Activated CD4-positive, alpha-beta T cell treated with anti-CD3 and anti-CD28 coated beads, Interleukin-2, amount 50 U/mL, for 16 hours (primary cell): ENCODE data around the gene OR56A3.
A peak's percentile ranks its signal among the peaks of the same experiment; 100 is the strongest.
"Not testable (repeated sequence)": the region's sequence is repeated elsewhere in the genome, so short reads cannot be mapped to it uniquely, and the experiment has no call there.

Experiments
- DNase-seq: peaks from one replicate; pipeline ENCODE4 v3.0.0-alpha.2; 2020

OR56A3 gene, protein sequence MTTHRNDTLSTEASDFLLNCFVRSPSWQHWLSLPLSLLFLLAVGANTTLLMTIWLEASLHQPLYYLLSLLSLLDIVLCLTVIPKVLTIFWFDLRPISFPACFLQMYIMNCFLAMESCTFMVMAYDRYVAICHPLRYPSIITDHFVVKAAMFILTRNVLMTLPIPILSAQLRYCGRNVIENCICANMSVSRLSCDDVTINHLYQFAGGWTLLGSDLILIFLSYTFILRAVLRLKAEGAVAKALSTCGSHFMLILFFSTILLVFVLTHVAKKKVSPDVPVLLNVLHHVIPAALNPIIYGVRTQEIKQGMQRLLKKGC

GRCh38 chr11:5941951-5942350 is at the start of gene OR56A3:
OR56A3 (plus strand) TSS chr11:5942251; CDS start chr11:5947347, 5,096 bp downstream.
- no peak for DNase-seq

- no peak for DNase-seq
Measured at GRCh38 chr11:5892908-5893307, 49.1 kb upstream of the OR56A3 start, which contains the start of gene OR52E5. OR52E5 (plus strand) TSS chr11:5893208; CDS start chr11:5900777, 7,569 bp downstream.

- no peak for DNase-seq
Measured at GRCh38 chr11:5899534-5899933, 42.5 kb upstream of the OR56A3 start.

GRCh38 chr11:5910540-5910939 is 31.5 kb upstream of the OR56A3 start:
- no peak for DNase-seq

GRCh38 chr11:5922749-5923426 is 19.2 kb upstream of the OR56A3 start:
- peak; percentile 74 for DNase-seq

DNA sequence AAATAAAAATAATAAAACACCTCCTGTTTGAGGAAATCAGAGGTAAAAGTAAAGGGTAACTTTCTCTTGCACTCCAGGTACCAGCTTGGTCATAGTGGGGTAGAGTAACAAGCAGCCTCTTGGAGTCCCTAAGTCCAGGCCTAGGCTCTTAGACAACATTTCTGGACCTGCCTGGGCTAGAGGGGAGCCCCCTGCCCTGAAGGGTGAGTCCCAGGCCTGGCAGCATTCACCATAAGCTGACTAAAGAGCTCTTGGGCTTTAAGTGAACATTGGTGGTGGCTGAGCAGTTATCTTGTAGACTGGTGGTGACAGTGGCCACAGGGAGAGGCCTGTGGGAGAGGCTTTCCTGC is 18.6 kb upstream of the OR56A3 start:
- DNase-seq, result no peak

- no peak for DNase-seq
Measured at GRCh38 chr11:5923794-5924193, 18.3 kb upstream of the OR56A3 start.

DNA sequence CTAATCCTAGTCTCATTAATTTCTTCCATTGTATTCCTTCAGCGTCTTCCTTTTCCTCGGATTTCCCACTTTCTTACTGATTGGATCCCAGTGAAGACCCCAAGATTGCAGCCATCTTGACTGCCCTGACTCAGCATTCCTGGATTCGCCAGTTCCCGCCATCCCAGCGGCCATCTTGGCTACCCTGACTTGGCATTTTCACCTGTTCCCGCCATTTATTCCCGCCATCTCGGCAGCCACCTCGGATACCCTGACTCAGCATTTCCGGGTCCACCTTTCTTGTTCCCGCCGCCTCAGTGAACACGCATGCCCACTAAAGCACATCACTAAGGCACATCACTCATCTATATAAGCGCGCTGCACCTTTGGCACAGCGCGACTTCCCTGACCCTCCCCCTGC is 13.8 kb upstream of the OR56A3 start:
- no peak for DNase-seq

DNA sequence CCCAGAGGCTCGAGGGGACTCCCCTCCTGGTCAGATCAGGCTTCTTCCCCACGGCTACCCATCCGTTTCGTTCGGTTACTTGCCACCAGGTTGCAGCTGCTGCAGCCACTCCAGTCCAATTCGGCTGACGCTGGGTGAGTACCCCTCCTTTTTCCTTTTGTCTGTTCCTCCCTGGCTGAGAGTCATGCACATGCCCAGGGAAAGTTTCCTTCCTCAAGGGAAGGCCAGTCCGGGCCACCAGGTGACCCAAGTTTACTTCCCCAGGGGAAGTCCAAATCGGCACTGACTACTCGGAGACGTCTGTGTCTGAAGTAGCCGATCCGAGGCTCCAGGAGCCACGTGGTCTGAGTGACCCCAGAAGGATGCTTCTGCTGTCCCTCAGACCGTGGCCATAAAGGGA is 13.2 kb upstream of the OR56A3 start:
- DNase-seq, result no peak

- no peak for DNase-seq
Measured at GRCh38 chr11:5929571-5930368, 12.3 kb upstream of the OR56A3 start.

DNA sequence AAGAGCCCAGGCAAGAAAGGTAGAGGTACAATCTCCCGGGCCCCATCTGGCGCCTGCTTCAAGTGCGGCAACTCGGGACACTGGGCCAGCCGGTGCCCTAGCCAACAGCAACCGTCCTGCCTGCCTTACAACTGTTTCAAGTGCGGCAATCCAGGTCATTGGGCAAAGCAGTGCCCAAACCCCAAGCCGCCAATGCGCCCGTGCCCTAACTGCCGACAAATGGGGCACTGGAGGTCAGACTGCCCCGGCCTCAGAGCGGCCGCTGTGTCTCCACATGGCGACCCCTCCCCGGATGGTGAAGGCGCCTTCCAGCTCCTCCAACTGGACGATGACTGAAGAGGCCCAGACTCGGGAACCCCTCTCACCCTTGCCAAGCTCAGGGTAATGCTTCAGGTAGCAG is 11.4 kb upstream of the OR56A3 start:
- DNase-seq, result no peak

- DNase-seq, result no peak
Measured at GRCh38 chr11:5931061-5931460, 11.0 kb upstream of the OR56A3 start.

- no peak for DNase-seq
Measured at GRCh38 chr11:5932671-5933070, 9.4 kb upstream of the OR56A3 start.

GRCh38 chr11:5933116-5933515 is 8.9 kb upstream of the OR56A3 start:
- no peak for DNase-seq

DNA sequence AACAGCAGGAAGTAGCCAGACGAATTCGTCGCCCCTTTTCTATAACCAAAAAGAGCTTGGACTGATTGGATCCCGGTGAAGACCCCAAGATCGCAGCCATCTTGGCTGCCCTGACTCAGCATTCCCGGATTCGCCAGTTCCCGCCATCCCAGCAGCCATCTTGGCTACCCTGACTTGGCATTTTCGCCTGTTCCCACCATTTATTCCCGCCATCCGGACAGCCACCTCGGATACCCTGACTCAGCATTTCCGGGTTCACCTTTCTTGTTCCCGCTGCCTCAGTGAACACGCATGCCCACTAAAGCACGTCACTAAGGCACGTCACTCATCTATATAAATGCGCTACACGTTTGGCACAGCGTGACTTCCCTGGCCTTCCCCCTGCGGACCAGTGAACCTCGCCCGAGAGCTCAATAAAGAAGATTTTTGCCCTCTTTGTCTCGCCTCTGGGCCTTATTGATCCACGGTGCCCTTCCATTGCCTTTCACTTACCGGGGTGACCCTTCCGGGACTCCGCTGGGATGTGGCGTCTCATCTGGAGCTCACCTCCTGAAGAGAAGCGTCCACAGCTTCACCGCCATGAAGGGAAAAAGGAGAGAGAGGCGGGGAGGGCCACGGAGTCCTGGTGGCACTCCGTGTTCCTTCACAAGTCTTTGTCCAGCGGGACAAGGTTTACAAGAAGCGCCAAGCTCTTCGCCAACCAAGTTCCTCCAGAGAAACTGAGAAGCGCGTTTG is 4.0 kb upstream of the OR56A3 start:
- DNase-seq, result no peak

GRCh38 chr11:5938603-5938965 is 3.5 kb upstream of the OR56A3 start:
- no peak for DNase-seq

DNA sequence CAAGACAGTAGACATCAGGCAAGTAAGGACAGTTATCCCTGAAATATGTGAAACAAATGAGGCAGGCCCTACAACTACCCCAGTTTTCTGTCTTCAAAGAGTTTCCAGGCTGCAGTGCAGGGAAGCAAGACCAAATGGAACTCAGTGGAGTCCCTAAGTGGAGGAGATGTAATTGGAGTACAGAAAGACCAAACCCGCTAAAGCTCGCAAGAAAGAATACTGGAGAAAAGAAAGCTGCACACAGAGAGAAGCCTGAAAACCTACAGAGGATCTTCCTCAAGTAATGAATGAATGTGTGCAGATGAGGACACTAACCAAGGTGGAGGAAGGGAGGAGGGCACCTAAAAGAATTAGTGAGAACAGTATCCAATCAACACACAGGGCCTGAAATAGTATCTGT is 1.3 kb upstream of the OR56A3 start:
- no peak for DNase-seq

DNA sequence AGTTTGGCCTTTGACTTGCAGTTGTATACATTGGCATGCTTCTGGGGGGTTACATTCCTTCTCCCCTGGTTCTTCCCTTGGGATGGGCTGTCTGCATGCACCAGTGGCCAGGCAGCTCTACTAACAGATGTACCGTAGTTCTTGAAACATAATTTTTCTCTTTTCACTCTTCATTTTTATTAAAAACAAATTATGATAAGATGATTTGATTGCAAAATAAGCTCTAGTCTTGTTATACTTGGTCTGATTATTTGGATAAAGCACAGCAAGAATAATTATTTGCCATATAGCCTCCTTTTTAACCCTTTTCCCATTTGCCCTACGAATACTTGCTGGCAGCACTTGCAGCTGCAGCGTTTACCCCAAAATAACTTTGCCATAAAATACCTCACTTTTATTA is 13.5 kb downstream of the OR56A3 start:
- no peak for DNase-seq

- not testable (repeated sequence) for DNase-seq
Measured at GRCh38 chr11:5960704-5961320, 18.8 kb downstream of the OR56A3 start.

DNA sequence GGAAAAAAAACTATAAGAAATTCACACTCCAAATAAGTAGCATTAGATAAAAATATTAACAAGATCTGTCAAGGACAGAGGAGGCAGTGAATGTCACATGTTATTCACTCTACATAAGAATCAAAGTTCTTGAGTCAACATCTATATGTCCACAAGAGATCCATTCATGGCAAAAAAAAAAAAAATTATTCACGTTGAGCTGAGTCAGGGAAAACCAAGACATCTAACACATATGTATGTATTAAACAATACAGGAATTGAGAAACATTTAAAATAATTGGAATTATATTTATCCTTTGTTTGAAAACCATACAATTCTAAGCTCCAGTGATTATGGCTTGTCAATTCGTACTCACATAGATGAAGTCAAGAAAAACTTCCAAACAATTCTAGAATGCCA is 24.9 kb downstream of the OR56A3 start:
- DNase-seq, result no peak

GRCh38 chr11:5967708-5968107 is 25.7 kb downstream of the OR56A3 start:
- DNase-seq, result no peak

DNA sequence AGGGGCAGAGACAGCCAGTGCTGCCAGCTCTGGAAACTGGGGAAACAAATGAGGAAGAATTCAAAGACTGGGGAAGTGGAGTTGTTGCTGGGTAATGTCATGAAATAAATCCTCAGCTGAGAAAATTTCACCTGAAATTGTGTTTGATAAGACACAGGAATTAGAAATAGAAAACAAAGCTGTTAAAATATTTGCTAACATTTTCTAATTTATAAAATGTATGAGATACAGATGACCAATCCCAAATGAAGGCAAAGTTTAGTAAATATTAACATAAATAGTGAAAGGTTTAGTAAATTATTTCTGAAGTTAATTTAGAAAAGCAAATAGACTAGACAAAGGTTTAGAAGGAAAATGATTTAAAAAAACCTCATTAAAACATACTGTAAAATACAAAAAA is 26.3 kb downstream of the OR56A3 start, which contains the start of gene OR56A5:
Gene OR56A5 (minus strand): TSS at position 101 of the 400 bp plus-strand sequence. CDS start 0 bp downstream, at position 101.
- no peak for DNase-seq

GRCh38 chr11:5973530-5973929 is 31.5 kb downstream of the OR56A3 start:
- no peak for DNase-seq
